ENCODE measurements around the gene GABBR2. TPM values are rescaled to one million over a fixed set of nuclear protein-coding genes. Genes with fewer than 3 reads are reported as not detected.

The GABBR2 gene
- total RNA-seq, 4 donors from 2014 or later, result under 0.01 to 0.62 TPM; not detected in 2

DNA sequence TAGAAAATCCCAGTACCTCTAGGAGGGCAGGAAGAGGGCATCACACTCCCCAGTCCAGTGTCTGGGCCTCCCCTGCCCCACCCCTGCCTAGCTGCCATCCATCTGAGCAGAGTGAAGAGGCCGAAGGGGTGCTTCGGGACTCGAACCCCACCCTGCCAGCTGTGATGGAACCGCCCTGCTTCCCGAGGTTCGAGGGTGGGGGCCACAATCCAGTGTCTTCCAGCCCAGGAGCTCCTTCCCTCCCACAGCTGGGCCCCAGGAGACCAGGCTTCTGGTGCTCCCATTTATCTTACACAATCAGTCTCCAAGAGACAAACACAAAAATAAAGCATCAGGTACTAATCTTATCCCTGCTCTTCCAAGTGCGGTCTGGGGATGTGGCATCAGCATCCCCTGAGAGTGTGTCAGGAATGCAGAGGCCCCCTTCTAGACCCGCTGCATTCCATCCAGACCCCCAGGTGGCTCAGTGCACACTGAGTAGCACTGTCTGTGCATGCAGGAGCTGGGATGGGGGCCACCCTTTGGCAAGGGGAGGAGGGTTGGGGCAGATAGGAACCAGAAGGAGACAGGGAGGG, 330.4 kb downstream of the GABBR2 start:
- Histone ChIP-seq H3K4me3 (no peak overlapping the region), H3K27ac (no peak overlapping the region), H3K36me3 (no peaks in the 10 kb centered on the region), H3K4me1 (no peaks in the 10 kb centered on the region), H3K9me3 (no peaks in the 10 kb centered on the region), H3K27me3 (no peaks in the 10 kb centered on the region)
- TF ChIP-seq, protein P1, sequence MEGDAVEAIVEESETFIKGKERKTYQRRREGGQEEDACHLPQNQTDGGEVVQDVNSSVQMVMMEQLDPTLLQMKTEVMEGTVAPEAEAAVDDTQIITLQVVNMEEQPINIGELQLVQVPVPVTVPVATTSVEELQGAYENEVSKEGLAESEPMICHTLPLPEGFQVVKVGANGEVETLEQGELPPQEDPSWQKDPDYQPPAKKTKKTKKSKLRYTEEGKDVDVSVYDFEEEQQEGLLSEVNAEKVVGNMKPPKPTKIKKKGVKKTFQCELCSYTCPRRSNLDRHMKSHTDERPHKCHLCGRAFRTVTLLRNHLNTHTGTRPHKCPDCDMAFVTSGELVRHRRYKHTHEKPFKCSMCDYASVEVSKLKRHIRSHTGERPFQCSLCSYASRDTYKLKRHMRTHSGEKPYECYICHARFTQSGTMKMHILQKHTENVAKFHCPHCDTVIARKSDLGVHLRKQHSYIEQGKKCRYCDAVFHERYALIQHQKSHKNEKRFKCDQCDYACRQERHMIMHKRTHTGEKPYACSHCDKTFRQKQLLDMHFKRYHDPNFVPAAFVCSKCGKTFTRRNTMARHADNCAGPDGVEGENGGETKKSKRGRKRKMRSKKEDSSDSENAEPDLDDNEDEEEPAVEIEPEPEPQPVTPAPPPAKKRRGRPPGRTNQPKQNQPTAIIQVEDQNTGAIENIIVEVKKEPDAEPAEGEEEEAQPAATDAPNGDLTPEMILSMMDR (IDR thresholded peaks at IDR 0.05), result no peak
- TF ChIP-seq POLR2A (IDR thresholded peaks at IDR 0.05), result no peak
- intact Hi-C loops (cut with DNase I; ENCODE audit: low total_unique reads), result no loop called here
- DNase-seq, result no peak

DNA sequence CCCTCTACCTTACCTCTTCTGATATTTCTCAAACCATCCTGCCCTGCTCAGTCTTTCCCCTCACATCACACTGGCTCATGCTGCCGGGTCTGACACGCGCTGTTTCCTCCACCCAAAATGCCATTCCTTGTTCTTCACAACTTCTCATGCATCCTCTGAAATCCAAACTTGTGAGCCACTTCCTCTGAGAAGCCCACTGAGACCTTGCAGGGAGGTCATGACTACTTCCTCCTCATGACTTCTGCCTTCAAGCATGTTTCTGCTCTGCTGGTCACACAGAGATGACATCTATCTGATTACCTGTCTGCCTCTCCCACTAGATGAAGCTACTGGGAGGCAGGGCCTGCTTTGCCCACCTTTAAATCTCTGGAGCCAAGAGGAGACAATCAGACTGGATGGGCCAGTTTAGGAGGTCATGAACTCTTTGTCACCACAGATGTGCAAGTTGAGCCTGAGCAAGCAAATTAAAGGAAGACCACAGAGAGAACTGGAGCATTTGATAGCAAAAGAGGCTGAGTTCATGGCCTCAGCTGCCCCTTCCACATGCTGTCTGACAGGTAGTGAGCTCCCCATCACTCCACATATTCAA, 333.5 kb downstream of the GABBR2 start:
- no peaks in the 10 kb centered on the region for H3K27me3 ChIP-seq
- no peak overlapping the region for H3K4me3 ChIP-seq
- H3K9me3 ChIP-seq, result no peaks in the 10 kb centered on the region
- H3K4me1 ChIP-seq, result no peaks in the 10 kb centered on the region
- no peaks in the 10 kb centered on the region for H3K36me3 ChIP-seq
- DNase-seq, result no peak
- intact Hi-C loops (cut with DNase I; ENCODE audit: low total_unique reads), result no loop called here
- TF ChIP-seq, protein P1 (IDR thresholded peaks at IDR 0.05), result no peak
- no peak for TF ChIP-seq POLR2A (IDR thresholded peaks at IDR 0.05)
- H3K27ac ChIP-seq, result no peak overlapping the region

DNA sequence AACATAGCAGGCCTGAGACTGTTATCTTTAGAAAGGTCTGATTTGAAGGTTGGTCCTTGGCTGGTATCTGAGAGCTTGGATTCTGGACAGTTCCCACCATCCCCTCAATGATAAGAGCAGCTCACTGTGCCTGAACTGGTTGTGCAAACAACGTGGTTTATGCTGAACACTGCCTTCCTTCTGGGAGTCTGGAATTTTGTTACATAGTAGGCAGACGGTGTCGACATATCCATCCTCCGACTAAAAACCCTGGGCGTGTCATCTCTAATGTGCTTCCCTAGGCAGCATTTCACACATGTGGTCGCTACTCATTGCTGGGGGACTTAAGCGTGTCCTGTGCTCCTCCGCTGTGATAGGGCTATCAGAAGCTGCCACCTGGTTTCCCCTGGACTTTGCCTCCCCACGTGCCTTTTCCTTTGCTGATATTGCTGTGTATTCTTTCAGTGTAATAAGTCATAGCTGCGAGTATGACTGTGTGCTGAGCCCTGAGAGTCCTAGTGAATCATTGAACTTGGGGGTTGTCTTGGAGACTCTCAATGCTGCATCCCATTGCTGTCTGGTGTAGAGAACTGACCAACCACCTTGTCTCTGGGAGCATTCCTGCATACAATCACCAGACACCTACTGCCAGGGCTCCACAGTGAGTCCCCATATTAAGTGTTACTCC, 334.2 kb downstream of the GABBR2 start:
- intact Hi-C loops (cut with DNase I; ENCODE audit: low total_unique reads), result no loop called here
- H3K27ac ChIP-seq, result no peak overlapping the region
- no peaks in the 10 kb centered on the region for H3K9me3 ChIP-seq
- H3K4me1 ChIP-seq, result no peaks in the 10 kb centered on the region
- DNase-seq, result no peak
- H3K4me3 ChIP-seq, result no peak overlapping the region
- H3K36me3 ChIP-seq, result no peaks in the 10 kb centered on the region
- no peaks in the 10 kb centered on the region for H3K27me3 ChIP-seq
- TF ChIP-seq, protein P1 (IDR thresholded peaks at IDR 0.05), result no peak
- no peak for TF ChIP-seq POLR2A (IDR thresholded peaks at IDR 0.05)

DNA sequence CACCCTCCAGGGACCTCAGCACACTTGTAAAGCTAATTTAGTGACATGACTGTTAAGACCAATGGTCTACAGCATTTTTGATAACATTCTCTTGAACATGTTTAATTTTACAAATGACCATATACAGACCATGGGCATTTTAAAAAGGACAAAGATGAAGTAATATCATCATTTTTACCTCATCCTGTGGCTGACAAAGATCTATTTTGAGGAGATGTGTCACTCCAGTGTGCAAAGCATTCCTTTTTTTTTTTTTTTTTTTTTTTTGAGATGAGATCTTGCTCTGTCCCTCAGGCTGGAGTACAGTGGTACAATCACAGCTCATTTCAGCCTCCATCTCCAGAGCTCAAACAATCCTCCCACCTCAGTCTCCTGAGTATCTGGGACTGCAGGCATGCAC, 335.1 kb downstream of the GABBR2 start:
- TF ChIP-seq, protein P1 (IDR thresholded peaks at IDR 0.05), result no peak
- no peak for TF ChIP-seq POLR2A (IDR thresholded peaks at IDR 0.05)
- Histone ChIP-seq H3K4me1 (no peaks in the 10 kb centered on the region), H3K9me3 (no peaks in the 10 kb centered on the region), H3K4me3 (no peak overlapping the region), H3K36me3 (no peaks in the 10 kb centered on the region), H3K27me3 (no peaks in the 10 kb centered on the region), H3K27ac (no peak overlapping the region)
- DNase-seq, result no peak
- intact Hi-C loops (cut with DNase I; ENCODE audit: low total_unique reads), result no loop called here

DNA sequence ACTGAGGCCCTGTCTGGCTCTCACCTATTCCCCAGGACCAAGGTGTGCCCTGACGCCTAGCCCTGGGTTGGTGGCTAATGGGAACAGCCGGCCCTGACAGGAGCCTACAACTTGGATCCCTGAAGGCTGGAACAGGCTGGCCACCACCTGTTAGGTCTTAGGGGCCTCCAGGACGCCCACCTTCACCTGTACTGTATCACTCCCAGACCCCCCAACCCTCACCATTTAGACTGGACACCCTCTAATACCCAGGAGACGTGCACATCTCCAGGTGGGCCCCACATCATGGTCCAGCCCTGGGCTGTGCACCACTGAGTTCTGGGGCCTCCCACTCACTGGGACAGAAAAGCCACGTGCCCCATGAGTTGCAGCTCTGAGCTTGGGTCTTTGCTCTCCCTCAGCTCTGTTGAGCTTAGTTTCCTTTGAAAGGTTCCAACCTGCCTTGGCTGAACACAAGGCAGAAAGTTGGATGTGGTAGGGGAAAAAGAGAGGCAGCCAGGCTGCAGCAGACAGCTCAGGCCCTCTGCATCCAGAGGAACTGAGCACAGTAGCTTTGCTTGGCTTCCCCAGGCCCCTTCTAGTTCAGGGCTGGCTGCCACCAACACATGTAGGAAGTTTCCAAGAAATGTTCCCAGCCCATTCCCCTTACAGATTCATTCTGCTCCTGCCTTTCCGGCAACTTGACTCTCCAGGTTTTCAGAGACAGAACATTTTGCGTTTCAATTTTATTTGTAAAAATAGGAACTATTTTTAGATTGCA, 336.5 kb downstream of the GABBR2 start:
- no peak for DNase-seq

More for the DNA sequence above, 336.5 kb downstream of the GABBR2 start:
- no peaks in the 10 kb centered on the region for H3K4me1 ChIP-seq
- no peak overlapping the region for H3K27ac ChIP-seq
- no peak for TF ChIP-seq POLR2A (IDR thresholded peaks at IDR 0.05)
- TF ChIP-seq, protein P1 (IDR thresholded peaks at IDR 0.05), result no peak
- H3K4me3 ChIP-seq, result no peak overlapping the region
- no peaks in the 10 kb centered on the region for H3K27me3 ChIP-seq
- H3K9me3 ChIP-seq, result no peaks in the 10 kb centered on the region
- intact Hi-C loops (cut with DNase I; ENCODE audit: low total_unique reads), result no loop called here
- no peaks in the 10 kb centered on the region for H3K36me3 ChIP-seq

Measured in uterus (tissue), 4 donors.